GM19328 (cell line): ENCODE results near the gene C2CD2.

Experiments
- ATAC-seq: cut with Tn5 transposase; IDR thresholded peaks from one replicate; pipeline ENCODE4 v1.9.1; 2021; ENCODE audit warnings: mild to moderate bottlenecking, moderate library complexity; ENCODE audit not compliant: unreplicated experiment

Gene C2CD2

GRCh38 chr21:41916888-41917433 lies 36.9 kb downstream of the C2CD2 start:
- no peak for ATAC-seq

- ATAC-seq, result no peak
Observed at GRCh38 chr21:41914965-41915364, 38.9 kb downstream of the C2CD2 start.

GRCh38 chr21:41914358-41914757 lies 39.5 kb downstream of the C2CD2 start:
- no peak for ATAC-seq

GRCh38 chr21:41913230-41913629 lies 40.6 kb downstream of the C2CD2 start:
- no peak for ATAC-seq

GRCh38 chr21:41908829-41909228 lies 45.0 kb downstream of the C2CD2 start:
- no peak for ATAC-seq

- no peak for ATAC-seq
Observed at GRCh38 chr21:41907496-41908258, 46.1 kb downstream of the C2CD2 start.

- no peak for ATAC-seq
Observed at GRCh38 chr21:41906770-41907169, 47.0 kb downstream of the C2CD2 start.

GRCh38 chr21:41903559-41904351 lies 50.1 kb downstream of the C2CD2 start:
- ATAC-seq, result no peak

- no peak for ATAC-seq
Observed at GRCh38 chr21:41902946-41903345, 50.9 kb downstream of the C2CD2 start.

GRCh38 chr21:41901782-41902181 lies 52.0 kb downstream of the C2CD2 start:
- ATAC-seq, result no peak

- ATAC-seq, result no peak
Observed at GRCh38 chr21:41901099-41901498, 52.7 kb downstream of the C2CD2 start.

GRCh38 chr21:41900401-41900800 lies 53.4 kb downstream of the C2CD2 start:
- ATAC-seq, result no peak

- no peak for ATAC-seq
Observed at GRCh38 chr21:41899426-41900202, 54.2 kb downstream of the C2CD2 start.

GRCh38 chr21:41898998-41899397 lies 54.8 kb downstream of the C2CD2 start:
- ATAC-seq, result no peak

- no peak for ATAC-seq
Observed at GRCh38 chr21:41897700-41898099, 56.1 kb downstream of the C2CD2 start.

GRCh38 chr21:41897047-41897669 lies 56.7 kb downstream of the C2CD2 start:
- no peak for ATAC-seq

- ATAC-seq, result no peak
Observed at GRCh38 chr21:41895643-41896493, 58.0 kb downstream of the C2CD2 start.

GRCh38 chr21:41894922-41895557 lies 58.8 kb downstream of the C2CD2 start:
- no peak for ATAC-seq

GRCh38 chr21:41894511-41894910 lies 59.3 kb downstream of the C2CD2 start:
- ATAC-seq, result no peak
